Pancreas (tissue), 10 donors: ENCODE results near the gene RNF111. TPM values are rescaled to one million over a fixed set of nuclear protein-coding genes. Genes with fewer than 3 reads are reported as not detected.

ENCODE experiments used
- ATAC-seq, 4 donors: fragments of 200-7000 bp; cut with Tn5 transposase; one replicate each; pipeline versions ENCODE4 v1.8.0 to v1.9.1; 2020; ENCODE audit warnings: mild to moderate bottlenecking in 4 of 4, moderate library complexity in 4 of 4
- DNase-seq, 6 donors: peaks; one replicate each; pipeline ENCODE4 v3.0.0-alpha.2; 2020
- FAIRE-seq: peaks from 2 replicates; lab custom pipeline; 2012; peaks lifted over from hg19 to GRCh38; lab: Jason Lieb, UNC
- H3K27ac ChIP-seq, 4 donors: fragments of 200-600 bp; sonication (generic); 1 replicate in 3 of 4; 2 replicates in 1 of 4; pipeline versions ENCODE4 v1.5.0 to v1.8.0; 2020
- H3K27me3 ChIP-seq, 4 donors: fragments of 200-600 bp; one replicate each; pipeline ENCODE4 v1.8.0; 2021
- H3K36me3 ChIP-seq, 3 donors: fragments of 200-600 bp; sonication (generic) in 1 of 3; one replicate each; pipeline versions ENCODE4 v1.5.0 to v1.8.0; 2020 to 2021
- H3K4me1 ChIP-seq, 3 donors: fragments of 200-600 bp; one replicate each; pipeline ENCODE4 v1.8.0; 2021
- H3K4me3 ChIP-seq, 4 donors: fragments of 200-600 bp; sonication (generic) in 2 of 4; one replicate each; pipeline versions ENCODE4 v1.5.0 to v1.8.0; 2020 to 2021
- H3K9me3 ChIP-seq, 4 donors: fragments of 200-600 bp; one replicate each; pipeline ENCODE4 v1.8.0; 2021
- WGBS, 2 donors: extraction: QIAGEN DNeasy Blood & Tissue Kit; methylation state at CpG; one replicate each; pipeline ENCODE4 v1.1.7; 2013; 5-methylcytosine and 5-hydroxymethylcytosine counted together
- intact Hi-C, 3 donors: fragments of 100-400 bp; cut with DNase I; formaldehyde crosslinking; loops; one replicate each; pipeline versions ENCODE4 v1.11.1 to v1.14.2; 2022
- polyA plus RNA-seq, 2 donors: library from polyadenylated mRNA; stranded (reverse); fragments of 200-250 nt; gene quantifications; one replicate each; pipeline ENCODE4 v1.2.3, GENCODE V29; 2013
- total RNA-seq, 6 donors: library from RNA; stranded (reverse); fragmentation: NEBNext Ultra II Directional in 4 of 6; extraction: Animal tissue kit (Norgen Biotek cat#: 25700) in 4 of 6; gene quantifications; one replicate each; pipeline versions ENCODE4 v1.2.1 to v1.2.4, GENCODE V29; 2021 to 2023
- TF ChIP-seq, protein P1 (sequence below), 4 donors: fragments of 200-600 bp; sonication (generic) in 3 of 4; IDR thresholded peaks; one replicate each; pipeline versions ENCODE4 v1.5.0 to v1.8.0; 2021; ENCODE audit warnings: antibody characterized with exemption in 4 of 4
- donor health status: healthy with polysubstance abuse.
- donor health status: DM: no; HTN: no; CAD: no; lungs with moderate emphysema.
- donor health status: DM: no; HTN: no; CAD: no.
- donor health status: control.
- donor health status: control.
- donor health status: Bipolar disorder and iron deficiency.
- donor health status: DM: yes; HTN: yes; CAD: no.
- donor health status: DM: no; HTN: no; CAD: no.
- donor health status: DM: no; HTN: no; CAD: no.
- donor health status: DM: yes; HTN: yes; CAD: no.

RNF111 gene
- total and polyA plus RNA-seq, 8 donors: 4.6 to 25.8 (median 12.3) TPM

DNA sequence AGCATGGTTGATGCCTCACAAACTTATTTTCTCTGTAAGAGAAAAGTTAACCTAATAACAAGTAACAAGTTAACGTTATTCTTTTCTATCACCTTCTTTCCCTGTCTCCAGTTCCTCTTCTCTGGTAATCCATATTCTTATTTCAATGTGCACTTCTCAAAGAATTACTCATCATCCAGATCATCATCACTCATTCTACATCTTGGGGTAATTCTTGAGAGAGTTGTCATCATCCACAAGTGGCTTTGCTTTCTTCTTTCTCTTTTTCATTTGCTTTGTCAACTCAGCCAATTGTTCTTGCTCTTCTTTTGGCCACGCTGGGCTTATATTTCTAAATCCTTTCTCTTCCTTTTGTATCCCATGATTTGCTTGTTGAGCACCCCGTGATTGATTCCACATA is 20.8 kb upstream of the RNF111 start:
- H3K4me3 ChIP-seq: no peak overlapping the region
- FAIRE-seq: no peak
- ATAC-seq: no peak
- H3K27ac ChIP-seq: no peak overlapping the region
- no peaks in the 10 kb centered on the region for H3K27me3 ChIP-seq
- TF ChIP-seq, protein P1, sequence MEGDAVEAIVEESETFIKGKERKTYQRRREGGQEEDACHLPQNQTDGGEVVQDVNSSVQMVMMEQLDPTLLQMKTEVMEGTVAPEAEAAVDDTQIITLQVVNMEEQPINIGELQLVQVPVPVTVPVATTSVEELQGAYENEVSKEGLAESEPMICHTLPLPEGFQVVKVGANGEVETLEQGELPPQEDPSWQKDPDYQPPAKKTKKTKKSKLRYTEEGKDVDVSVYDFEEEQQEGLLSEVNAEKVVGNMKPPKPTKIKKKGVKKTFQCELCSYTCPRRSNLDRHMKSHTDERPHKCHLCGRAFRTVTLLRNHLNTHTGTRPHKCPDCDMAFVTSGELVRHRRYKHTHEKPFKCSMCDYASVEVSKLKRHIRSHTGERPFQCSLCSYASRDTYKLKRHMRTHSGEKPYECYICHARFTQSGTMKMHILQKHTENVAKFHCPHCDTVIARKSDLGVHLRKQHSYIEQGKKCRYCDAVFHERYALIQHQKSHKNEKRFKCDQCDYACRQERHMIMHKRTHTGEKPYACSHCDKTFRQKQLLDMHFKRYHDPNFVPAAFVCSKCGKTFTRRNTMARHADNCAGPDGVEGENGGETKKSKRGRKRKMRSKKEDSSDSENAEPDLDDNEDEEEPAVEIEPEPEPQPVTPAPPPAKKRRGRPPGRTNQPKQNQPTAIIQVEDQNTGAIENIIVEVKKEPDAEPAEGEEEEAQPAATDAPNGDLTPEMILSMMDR (IDR thresholded peaks at IDR 0.05): no peak
- DNase-seq: no peak
- no peaks in the 10 kb centered on the region for H3K36me3 ChIP-seq
- H3K9me3 ChIP-seq: no peaks in the 10 kb centered on the region
- no peaks in the 10 kb centered on the region for H3K4me1 ChIP-seq
- intact Hi-C loops: no loop called here
- 63 to 85% methylated on average over 3 of the region's 3 CpGs for WGBS, 2 donors

DNA sequence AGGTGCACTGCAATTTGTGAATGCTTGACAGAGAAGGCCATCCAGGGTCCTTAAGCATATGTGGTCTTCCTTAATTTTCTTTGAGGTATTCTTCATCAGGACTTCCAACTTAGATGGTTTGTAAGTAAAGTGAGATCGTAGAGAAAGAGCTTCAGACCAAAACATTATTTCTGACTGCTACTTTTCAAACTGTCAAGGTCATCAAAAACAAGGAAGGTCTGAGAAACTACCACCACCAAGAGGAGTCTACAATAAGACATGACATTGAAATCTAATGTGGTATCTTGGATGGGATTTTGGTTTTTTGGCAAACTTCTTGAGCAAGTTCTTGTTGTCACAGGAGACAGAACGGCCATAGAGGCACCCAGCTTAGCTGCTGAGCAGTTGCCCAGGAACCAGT is 20.0 kb upstream of the RNF111 start:
- no peak for DNase-seq
- no peak overlapping the region for H3K4me3 ChIP-seq
- H3K4me1 ChIP-seq: no peaks in the 10 kb centered on the region
- FAIRE-seq: no peak
- TF ChIP-seq, protein P1 (IDR thresholded peaks at IDR 0.05): no peak
- no peak for ATAC-seq
- H3K36me3 ChIP-seq: no peaks in the 10 kb centered on the region
- H3K27ac ChIP-seq: no peak overlapping the region
- no peaks in the 10 kb centered on the region for H3K9me3 ChIP-seq
- WGBS, 2 donors: 62 to 81% methylated on average over 2 of the region's 2 CpGs
- H3K27me3 ChIP-seq: no peaks in the 10 kb centered on the region
- intact Hi-C loops: no loop called here

DNA sequence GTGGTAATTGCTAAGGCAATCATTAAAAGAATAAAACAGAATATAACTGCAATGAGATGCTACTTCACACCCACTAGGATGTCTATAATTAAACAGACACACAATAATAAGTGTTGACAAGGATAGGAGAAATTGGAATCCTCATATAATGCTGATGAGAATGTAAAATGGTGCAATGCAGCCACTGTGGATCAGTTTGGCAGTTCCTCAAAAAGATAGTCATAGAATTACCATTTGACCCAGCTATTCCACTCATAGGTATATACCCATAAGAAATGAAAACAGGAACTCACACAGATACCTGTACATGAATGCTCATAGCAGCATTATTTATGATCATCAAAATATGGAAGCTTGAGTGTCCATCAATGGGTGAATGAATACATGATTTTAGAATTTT is 9.6 kb upstream of the RNF111 start:
- H3K27me3 ChIP-seq: no peaks in the 10 kb centered on the region
- FAIRE-seq (no peak), DNase-seq (no peak), ATAC-seq (no peak)
- H3K9me3 ChIP-seq: no peaks in the 10 kb centered on the region
- no peak overlapping the region for H3K27ac ChIP-seq
- H3K4me3 ChIP-seq: no peak overlapping the region
- H3K36me3 ChIP-seq: no peaks in the 10 kb centered on the region
- TF ChIP-seq, protein P1 (IDR thresholded peaks at IDR 0.05): no peak
- intact Hi-C loops: loop anchor here in 1 of 3 donors (10.0 kb wide), 1 partner anchor 517 kb away; no protein-coding TSS in a partner anchor
- peaks cover 0 to 6% (median 3%) of the 10 kb centered on the region in 3 donors for H3K4me1 ChIP-seq

DNA sequence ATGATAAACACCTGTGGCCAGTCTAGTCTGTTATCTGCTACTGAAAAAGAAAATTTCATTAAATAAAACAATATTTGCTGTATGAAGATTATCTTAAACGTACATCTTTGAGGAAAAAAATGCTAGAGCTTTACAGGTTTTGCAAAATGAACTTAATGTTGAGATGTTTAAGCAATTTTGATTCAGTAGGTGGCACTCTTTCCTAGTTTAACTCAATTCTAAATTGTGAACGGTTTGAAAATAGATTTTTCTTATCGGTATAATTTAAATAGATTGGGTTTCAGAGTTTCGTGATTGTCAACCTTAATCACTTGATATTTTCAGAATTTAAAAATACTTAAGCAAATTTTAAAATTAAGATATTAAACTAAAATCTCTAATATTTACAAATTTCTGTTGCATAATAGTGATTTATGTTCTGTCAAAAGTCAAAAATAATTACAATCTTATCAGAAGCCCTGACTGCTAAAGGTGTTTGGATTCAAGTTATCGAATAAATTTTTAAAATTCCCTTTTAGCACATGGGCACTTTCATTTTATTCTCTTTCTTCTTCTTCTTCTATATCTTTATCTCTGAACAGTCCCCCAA is 7.0 kb upstream of the RNF111 start:
- Histone ChIP-seq H3K9me3 (no peaks in the 10 kb centered on the region), H3K27me3 (no peaks in the 10 kb centered on the region), H3K36me3 (no peaks in the 10 kb centered on the region), H3K4me1 (peaks cover 0 to 6% (median 3%) of the 10 kb centered on the region in 3 donors), H3K27ac (no peak overlapping the region), H3K4me3 (no peak overlapping the region)
- no peak for DNase-seq
- 2% methylated on average over 5 of the region's 5 CpGs for WGBS, 2 donors
- intact Hi-C loops: no loop called here
- peak; percentile 46 to 81 (median 78) for ATAC-seq
- TF ChIP-seq, protein P1 (IDR thresholded peaks at IDR 0.05): peak in 2 of 4 donors; percentile 26 to 44
- peak; percentile 98 for FAIRE-seq

DNA sequence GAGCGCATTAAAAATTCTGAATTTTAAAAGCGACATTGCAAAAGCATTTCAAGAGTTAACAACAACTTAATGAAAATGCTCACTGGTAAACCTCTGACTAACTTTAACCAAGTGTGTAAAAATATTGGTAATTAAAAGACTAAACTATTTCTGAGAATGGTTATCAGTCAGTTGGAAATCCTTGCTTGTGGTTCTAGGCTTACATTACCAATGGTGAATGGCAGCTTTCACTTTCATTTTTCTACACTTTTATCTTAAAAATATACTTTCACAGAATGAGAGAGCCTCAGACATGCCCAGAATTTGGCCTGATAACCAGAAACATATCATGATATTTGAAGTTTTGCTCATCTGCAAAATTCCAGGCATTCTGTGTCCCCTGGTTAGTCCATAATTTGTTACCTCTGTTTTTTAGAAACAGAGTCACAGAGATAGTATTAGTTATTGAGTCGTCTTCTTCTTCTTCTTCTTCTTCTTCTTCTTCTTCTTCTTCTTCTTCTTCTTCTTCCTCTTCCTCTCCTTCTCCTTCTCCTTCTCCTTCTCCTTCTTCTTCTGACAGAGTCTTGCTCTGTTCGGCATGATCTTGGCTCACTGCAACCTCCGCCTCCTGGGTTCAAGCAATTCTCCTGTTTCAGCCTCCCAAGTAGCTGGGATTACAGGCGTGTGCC is 5.5 kb upstream of the RNF111 start:
- intact Hi-C loops: no loop called here
- TF ChIP-seq, protein P1 (IDR thresholded peaks at IDR 0.05): no peak
- 72 to 76% methylated on average over 6 of the region's 6 CpGs for WGBS, 2 donors
- no peak overlapping the region for H3K27ac ChIP-seq
- no peak overlapping the region for H3K4me3 ChIP-seq
- FAIRE-seq: no peak
- H3K9me3 ChIP-seq: no peaks in the 10 kb centered on the region
- no peak for DNase-seq
- H3K36me3 ChIP-seq: no peaks in the 10 kb centered on the region
- peaks cover 0 to 6% (median 3%) of the 10 kb centered on the region in 3 donors for H3K4me1 ChIP-seq
- no peak for ATAC-seq
- no peaks in the 10 kb centered on the region for H3K27me3 ChIP-seq
